ENCODE data around the gene KCNAB1.

Gene KCNAB1

DNA sequence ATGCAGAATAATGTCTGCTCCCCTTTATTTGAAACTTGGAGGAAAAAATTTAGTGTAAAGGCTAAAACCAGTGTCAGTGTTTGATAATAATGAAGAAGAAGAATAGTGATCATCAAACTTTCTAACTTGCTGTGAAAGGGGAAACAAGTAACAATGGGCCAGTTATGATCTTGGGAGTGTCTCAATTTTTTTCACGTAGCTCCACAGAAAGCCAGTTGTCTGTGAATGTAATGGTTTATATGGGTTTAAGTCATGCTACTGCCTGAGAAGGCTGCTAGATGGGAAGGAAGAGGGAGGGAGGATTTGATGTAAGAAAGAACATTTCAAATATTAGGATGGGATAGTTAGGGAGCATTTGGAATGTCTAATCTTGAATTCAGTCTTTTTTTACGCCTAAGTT lies 455.7 kb downstream of the KCNAB1 start:
- Histone ChIP-seq H3K27me3 (ENCODE audit: control insufficient read depth in 1 of 2, insufficient read depth in 1 of 2, low read length in 2 of 2) (no peaks in the 10 kb centered on the region), H2AFZ (ENCODE audit: low read depth, low read length) (no peak overlapping the region), H4K91ac (ENCODE audit: low read length) (no peak overlapping the region), H3K36me3 (ENCODE audit: control insufficient read depth in 1 of 2, insufficient read depth in 2 of 2, low read depth in 1 of 2, low read length in 2 of 2) (no peaks in the 10 kb centered on the region), H4K8ac (ENCODE audit: low read length) (no peak overlapping the region), H3K18ac (ENCODE audit: low read depth in 1 of 2, low read length in 2 of 2) (no peak overlapping the region), H3K79me1 (replicated peaks; ENCODE audit: low read length, poor library complexity, severe bottlenecking) (no peaks in the 10 kb centered on the region), H2BK12ac (ENCODE audit: low read length in 2 of 2) (no peak overlapping the region), H3K9me3 (ENCODE audit: control insufficient read depth, low read length) (no peaks in the 10 kb centered on the region), H3K4ac (ENCODE audit: low read depth in 1 of 2, low read length in 2 of 2) (no peak overlapping the region), H2AK5ac (ENCODE audit: low read length, severe bottlenecking) (no peak overlapping the region), H3K27ac (ENCODE audit: low read length, poor library complexity, severe bottlenecking) (no peak overlapping the region), H2BK5ac (ENCODE audit: low read depth, low read length, poor library complexity, severe bottlenecking) (no peak overlapping the region), H3K14ac (ENCODE audit: low read length in 2 of 2) (no peak overlapping the region), H3K23ac (ENCODE audit: low read length in 2 of 2) (no peak overlapping the region), H3K4me3 (ENCODE audit: insufficient read depth in 1 of 2, low read depth in 1 of 2, low read length in 2 of 2) (no peak overlapping the region), H2BK15ac (ENCODE audit: low read depth, poor library complexity, severe bottlenecking) (no peak overlapping the region), H3K4me2 (ENCODE audit: low read length, poor library complexity, severe bottlenecking) (no peak overlapping the region), H3K4me1 (ENCODE audit: control insufficient read depth, insufficient read depth, low read depth, low read length) (no peaks in the 10 kb centered on the region), H3K9ac (ENCODE audit: low read length) (no peak overlapping the region), H2BK120ac (ENCODE audit: low read depth, low read length) (no peak overlapping the region)
- 83% methylated on average over 2 of the region's 2 CpGs for WGBS
- no peak for DNase-seq

DNA sequence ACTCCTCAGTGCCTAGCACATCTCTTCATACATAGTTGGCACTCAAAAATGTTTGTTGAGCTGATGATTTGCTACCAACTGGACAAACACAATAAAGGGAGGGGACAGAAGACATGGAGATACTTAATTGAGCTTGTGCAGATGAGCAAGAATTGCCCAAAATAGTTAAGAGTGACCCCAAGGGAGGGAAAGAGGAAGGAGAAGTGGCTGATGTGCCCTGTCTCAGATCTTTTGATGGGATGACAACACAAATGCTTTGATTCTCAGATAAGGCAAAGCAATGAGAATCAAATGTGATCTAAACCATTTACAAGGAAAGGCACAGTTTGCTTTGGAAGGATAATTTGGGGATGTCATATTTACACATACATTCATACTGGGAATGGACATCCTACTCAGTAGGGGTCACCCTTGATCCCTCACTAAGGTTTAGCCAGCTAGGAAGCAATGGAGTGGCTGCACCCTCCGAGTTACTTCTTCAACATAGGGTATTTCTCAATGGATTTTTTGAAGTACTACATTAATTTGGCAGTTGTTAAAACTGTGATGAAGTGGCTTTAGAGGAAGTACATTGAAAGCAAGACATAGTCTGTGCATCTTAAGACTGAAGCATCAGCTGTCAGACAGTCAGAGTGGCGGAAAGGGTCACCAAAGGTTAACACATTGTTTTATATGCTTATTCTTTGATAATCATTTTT lies 456.4 kb downstream of the KCNAB1 start:
- 82% methylated on average over 1 of the region's 2 CpGs for WGBS

DNA sequence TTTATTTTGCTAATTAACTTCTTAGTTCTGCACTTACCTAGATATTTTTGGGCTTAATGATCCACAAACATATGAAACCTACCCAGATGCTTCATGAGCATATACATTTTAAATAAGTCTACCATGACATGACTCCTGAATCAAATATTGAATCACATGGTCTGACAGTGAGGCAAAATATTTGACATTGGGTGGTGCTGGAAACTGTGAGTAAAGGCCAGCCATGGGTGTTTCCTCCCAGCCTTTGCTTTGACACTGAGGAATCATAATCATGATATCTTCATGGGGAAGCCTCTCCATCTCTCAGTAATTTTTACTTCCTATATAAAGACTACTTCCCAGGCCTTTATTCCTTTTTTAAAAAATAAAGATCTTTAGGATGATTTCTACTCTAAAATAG lies 457.4 kb downstream of the KCNAB1 start:
- Histone ChIP-seq H3K27ac (ENCODE audit: low read length, poor library complexity, severe bottlenecking) (no peak overlapping the region), H3K9ac (ENCODE audit: low read length) (peak overlapping the region; percentile 20), H3K14ac (ENCODE audit: low read length in 2 of 2) (no peak overlapping the region)

More for the DNA sequence above, 456.4 kb downstream of the KCNAB1 start:
- Histone ChIP-seq H3K9me3 (ENCODE audit: control insufficient read depth, low read length) (no peaks in the 10 kb centered on the region), H2BK120ac (ENCODE audit: low read depth, low read length) (no peak overlapping the region), H3K9ac (ENCODE audit: low read length) (no peak overlapping the region), H3K27ac (ENCODE audit: low read length, poor library complexity, severe bottlenecking) (no peak overlapping the region), H2AK5ac (ENCODE audit: low read length, severe bottlenecking) (no peak overlapping the region), H2AFZ (ENCODE audit: low read depth, low read length) (no peak overlapping the region), H3K4ac (ENCODE audit: low read depth in 1 of 2, low read length in 2 of 2) (no peak overlapping the region), H4K8ac (ENCODE audit: low read length) (no peak overlapping the region), H3K27me3 (ENCODE audit: control insufficient read depth in 1 of 2, insufficient read depth in 1 of 2, low read length in 2 of 2) (no peaks in the 10 kb centered on the region), H3K79me1 (replicated peaks; ENCODE audit: low read length, poor library complexity, severe bottlenecking) (no peaks in the 10 kb centered on the region), H4K91ac (ENCODE audit: low read length) (no peak overlapping the region), H3K4me2 (ENCODE audit: low read length, poor library complexity, severe bottlenecking) (no peak overlapping the region), H3K4me3 (ENCODE audit: insufficient read depth in 1 of 2, low read depth in 1 of 2, low read length in 2 of 2) (no peak overlapping the region), H2BK12ac (ENCODE audit: low read length in 2 of 2) (no peak overlapping the region), H2BK5ac (ENCODE audit: low read depth, low read length, poor library complexity, severe bottlenecking) (no peak overlapping the region), H2BK15ac (ENCODE audit: low read depth, poor library complexity, severe bottlenecking) (no peak overlapping the region), H3K14ac (ENCODE audit: low read length in 2 of 2) (no peak overlapping the region), H3K4me1 (ENCODE audit: control insufficient read depth, insufficient read depth, low read depth, low read length) (no peaks in the 10 kb centered on the region), H3K36me3 (ENCODE audit: control insufficient read depth in 1 of 2, insufficient read depth in 2 of 2, low read depth in 1 of 2, low read length in 2 of 2) (no peaks in the 10 kb centered on the region), H3K23ac (ENCODE audit: low read length in 2 of 2) (no peak overlapping the region), H3K18ac (ENCODE audit: low read depth in 1 of 2, low read length in 2 of 2) (no peak overlapping the region)
- no peak for DNase-seq

DNA sequence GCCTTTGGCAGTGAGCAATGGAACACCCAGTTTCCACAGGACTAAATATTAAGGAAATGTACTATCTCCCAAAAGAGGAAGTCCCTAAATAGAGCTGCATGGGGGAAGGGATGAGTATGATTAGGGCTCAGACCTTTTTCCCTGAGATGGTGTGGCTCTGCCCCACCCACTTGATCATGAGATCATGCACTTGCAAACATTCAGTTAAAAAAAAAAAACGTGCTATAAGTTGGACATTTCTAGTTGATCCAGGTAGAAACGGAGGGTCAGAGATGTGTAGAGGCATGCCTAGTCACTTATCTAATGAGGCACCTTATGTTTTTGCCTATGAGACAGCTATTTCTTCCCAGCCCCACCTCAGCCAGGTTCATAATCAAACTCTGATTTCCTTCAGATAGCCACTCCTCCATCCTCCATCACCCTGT lies 459.1 kb downstream of the KCNAB1 start:
- Histone ChIP-seq H3K27me3 (ENCODE audit: control insufficient read depth in 1 of 2, insufficient read depth in 1 of 2, low read length in 2 of 2) (no peaks in the 10 kb centered on the region), H2AK5ac (ENCODE audit: low read length, severe bottlenecking) (no peak overlapping the region)

More for the DNA sequence above, 457.4 kb downstream of the KCNAB1 start:
- no peak overlapping the region for H3K4me2 ChIP-seq (ENCODE audit: low read length, poor library complexity, severe bottlenecking)
- no peak overlapping the region for H2BK120ac ChIP-seq (ENCODE audit: low read depth, low read length)
- H4K91ac ChIP-seq (ENCODE audit: low read length) = no peak overlapping the region
- no peaks in the 10 kb centered on the region for H3K27me3 ChIP-seq (ENCODE audit: control insufficient read depth in 1 of 2, insufficient read depth in 1 of 2, low read length in 2 of 2)
- no peak overlapping the region for H3K23ac ChIP-seq (ENCODE audit: low read length in 2 of 2)
- H3K4ac ChIP-seq (ENCODE audit: low read depth in 1 of 2, low read length in 2 of 2) = no peak overlapping the region
- DNase-seq = no peak
- H2AK5ac ChIP-seq (ENCODE audit: low read length, severe bottlenecking) = no peak overlapping the region
- H3K4me1 ChIP-seq (ENCODE audit: control insufficient read depth, insufficient read depth, low read depth, low read length) = peaks cover 2% of the 10 kb centered on the region
- H2BK15ac ChIP-seq (ENCODE audit: low read depth, poor library complexity, severe bottlenecking) = no peak overlapping the region
- H2AFZ ChIP-seq (ENCODE audit: low read depth, low read length) = no peak overlapping the region
- H3K4me3 ChIP-seq (ENCODE audit: insufficient read depth in 1 of 2, low read depth in 1 of 2, low read length in 2 of 2) = no peak overlapping the region
- H3K18ac ChIP-seq (ENCODE audit: low read depth in 1 of 2, low read length in 2 of 2) = no peak overlapping the region
- no peaks in the 10 kb centered on the region for H3K9me3 ChIP-seq (ENCODE audit: control insufficient read depth, low read length)
- no peak overlapping the region for H4K8ac ChIP-seq (ENCODE audit: low read length)
- no peak overlapping the region for H2BK5ac ChIP-seq (ENCODE audit: low read depth, low read length, poor library complexity, severe bottlenecking)
- no peak overlapping the region for H2BK12ac ChIP-seq (ENCODE audit: low read length in 2 of 2)
- H3K79me1 ChIP-seq (replicated peaks; ENCODE audit: low read length, poor library complexity, severe bottlenecking) = no peaks in the 10 kb centered on the region
- H3K36me3 ChIP-seq (ENCODE audit: control insufficient read depth in 1 of 2, insufficient read depth in 2 of 2, low read depth in 1 of 2, low read length in 2 of 2) = no peaks in the 10 kb centered on the region

More for the DNA sequence above, 459.1 kb downstream of the KCNAB1 start:
- no peak overlapping the region for H3K4me2 ChIP-seq (ENCODE audit: low read length, poor library complexity, severe bottlenecking)
- no peak overlapping the region for H3K18ac ChIP-seq (ENCODE audit: low read depth in 1 of 2, low read length in 2 of 2)
- H2BK120ac ChIP-seq (ENCODE audit: low read depth, low read length) = no peak overlapping the region
- no peak overlapping the region for H2BK15ac ChIP-seq (ENCODE audit: low read depth, poor library complexity, severe bottlenecking)
- H3K27ac ChIP-seq (ENCODE audit: low read length, poor library complexity, severe bottlenecking) = no peak overlapping the region
- H3K9ac ChIP-seq (ENCODE audit: low read length) = no peak overlapping the region
- no peak for DNase-seq
- H3K4ac ChIP-seq (ENCODE audit: low read depth in 1 of 2, low read length in 2 of 2) = no peak overlapping the region
- 78% methylated on average over 2 of the region's 2 CpGs for WGBS
- H3K14ac ChIP-seq (ENCODE audit: low read length in 2 of 2) = no peak overlapping the region
- no peak overlapping the region for H4K91ac ChIP-seq (ENCODE audit: low read length)
- no peak overlapping the region for H2BK5ac ChIP-seq (ENCODE audit: low read depth, low read length, poor library complexity, severe bottlenecking)
- H4K8ac ChIP-seq (ENCODE audit: low read length) = no peak overlapping the region
- no peak overlapping the region for H3K4me3 ChIP-seq (ENCODE audit: insufficient read depth in 1 of 2, low read depth in 1 of 2, low read length in 2 of 2)
- no peak overlapping the region for H3K23ac ChIP-seq (ENCODE audit: low read length in 2 of 2)
- H2AFZ ChIP-seq (ENCODE audit: low read depth, low read length) = no peak overlapping the region
- H3K79me1 ChIP-seq (replicated peaks; ENCODE audit: low read length, poor library complexity, severe bottlenecking) = no peaks in the 10 kb centered on the region
- H3K4me1 ChIP-seq (ENCODE audit: control insufficient read depth, insufficient read depth, low read depth, low read length) = peaks cover 5% of the 10 kb centered on the region
- no peak overlapping the region for H2BK12ac ChIP-seq (ENCODE audit: low read length in 2 of 2)
- H3K9me3 ChIP-seq (ENCODE audit: control insufficient read depth, low read length) = no peaks in the 10 kb centered on the region
- H3K36me3 ChIP-seq (ENCODE audit: control insufficient read depth in 1 of 2, insufficient read depth in 2 of 2, low read depth in 1 of 2, low read length in 2 of 2) = no peaks in the 10 kb centered on the region
